HG02798 (cell line): ENCODE results near the gene PCSK7.

ENCODE experiments used
- ATAC-seq: cut with Tn5 transposase; IDR thresholded peaks from one replicate; pipeline ENCODE4 v1.9.1; 2021; ENCODE audit warnings: mild to moderate bottlenecking; ENCODE audit not compliant: unreplicated experiment, poor library complexity

PCSK7 gene

DNA sequence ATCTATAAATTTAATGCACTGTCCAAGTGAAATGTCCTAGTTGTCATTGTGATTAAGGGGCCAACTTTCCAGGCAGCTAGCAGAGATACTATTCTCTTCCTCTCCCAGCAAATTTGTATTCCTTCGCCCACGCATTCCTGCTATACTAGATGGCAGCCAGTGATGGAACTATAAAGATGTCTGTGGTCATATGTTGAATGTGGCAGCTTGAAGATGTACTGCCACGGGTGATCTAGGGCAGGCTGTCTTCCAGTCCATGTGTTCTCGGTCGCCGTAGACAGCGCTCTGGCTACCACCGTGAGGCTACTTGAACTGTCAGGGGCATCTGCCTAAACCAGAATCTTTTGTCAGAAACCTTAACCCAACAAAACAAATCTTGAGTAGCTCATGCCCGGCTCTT, 61.7 kb downstream of the PCSK7 start:
- ATAC-seq = no peak

DNA sequence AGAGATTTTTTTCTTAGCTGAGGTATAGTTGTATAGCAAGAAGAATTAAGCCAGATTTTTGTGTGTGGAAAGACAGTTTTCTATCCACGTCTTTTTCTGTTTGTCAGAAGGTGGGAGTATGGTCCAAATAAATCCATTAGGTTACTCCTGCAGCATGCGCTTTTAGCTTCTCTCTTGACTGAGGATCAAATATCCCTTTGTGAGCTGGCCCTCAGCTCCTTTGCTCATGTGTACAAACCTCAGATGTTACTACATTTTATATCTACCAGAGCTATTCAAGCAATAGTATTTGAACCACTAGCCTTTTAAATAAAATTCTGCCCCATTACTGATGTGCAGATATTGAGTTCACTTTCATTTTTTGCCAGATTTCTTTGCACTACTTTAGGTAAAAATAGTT, 62.1 kb downstream of the PCSK7 start:
- no peak for ATAC-seq

DNA sequence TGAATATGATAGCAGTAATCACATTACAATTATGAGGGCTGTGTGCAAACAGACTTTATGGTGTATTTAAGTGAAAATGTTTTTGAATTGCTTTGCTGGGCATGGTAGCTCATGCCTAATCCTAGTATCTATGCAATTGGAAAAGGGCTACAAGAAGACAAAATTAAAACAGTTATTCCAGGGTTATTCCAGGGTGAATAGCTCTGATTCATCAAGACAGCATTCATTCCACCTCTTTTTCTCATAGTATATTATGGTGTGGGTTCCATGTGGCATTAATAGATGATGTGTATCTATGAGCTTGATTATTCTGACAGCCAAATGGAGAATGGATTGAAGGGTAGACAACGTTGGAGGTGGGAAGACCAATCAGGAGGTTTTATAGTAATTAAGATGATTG, 65.4 kb downstream of the PCSK7 start:
- no peak for ATAC-seq

DNA sequence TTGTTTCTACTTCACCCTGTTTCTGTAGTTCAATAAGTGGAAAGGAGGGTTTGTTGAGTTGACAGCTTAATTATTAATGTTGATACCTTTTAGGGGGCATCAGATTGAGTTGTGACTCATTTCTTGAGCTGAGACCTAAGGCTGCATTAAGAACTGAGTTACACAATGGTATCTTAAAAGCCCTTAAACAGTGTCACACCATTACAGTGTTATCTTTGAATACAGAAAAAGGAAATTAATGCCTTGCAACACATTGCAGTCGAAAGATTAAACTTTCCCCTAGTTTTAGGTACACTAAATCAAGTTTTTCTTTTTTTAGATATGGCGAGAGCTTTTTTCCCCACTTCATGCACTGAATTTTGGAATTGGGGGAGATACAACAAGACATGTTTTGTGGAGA, 71.0 kb downstream of the PCSK7 start:
- no peak for ATAC-seq

DNA sequence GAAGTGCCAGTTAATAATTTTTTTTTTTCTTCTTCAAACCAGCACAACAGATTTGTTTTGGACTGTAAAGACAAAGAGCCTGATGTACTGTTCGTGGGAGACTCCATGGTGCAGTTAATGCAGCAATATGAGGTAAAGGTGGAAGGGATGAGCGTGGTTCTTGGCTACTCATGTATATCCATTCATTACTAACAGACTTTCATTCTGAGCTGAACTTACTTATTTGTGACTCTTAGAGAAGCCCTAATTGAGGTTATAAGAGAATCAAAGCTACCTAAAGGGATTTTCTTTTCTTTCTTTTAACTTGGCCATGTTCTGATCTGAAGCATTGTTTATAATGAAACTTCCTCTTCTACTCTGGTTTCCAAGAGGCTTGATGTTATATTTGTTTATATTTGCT, 72.0 kb downstream of the PCSK7 start:
- no peak for ATAC-seq

DNA sequence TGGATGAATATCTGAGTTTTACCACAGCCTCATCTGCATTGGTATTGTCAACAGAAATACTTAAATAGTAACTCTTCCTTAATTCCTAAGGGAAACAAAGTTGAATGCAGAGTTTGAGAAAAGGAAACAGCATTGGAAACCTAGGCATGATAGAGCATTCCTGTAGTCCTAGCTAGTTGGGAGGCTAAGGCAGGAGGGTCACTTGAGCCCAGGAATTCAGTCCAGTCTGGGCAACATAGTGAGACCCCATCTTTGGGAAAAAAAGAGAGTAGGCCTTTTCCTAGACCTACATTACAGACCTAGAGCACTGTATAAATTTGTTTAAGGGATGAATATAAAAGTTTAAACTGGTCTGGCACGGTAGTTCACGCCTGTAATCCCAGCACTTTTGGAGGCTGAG, 74.4 kb downstream of the PCSK7 start:
- ATAC-seq = no peak

DNA sequence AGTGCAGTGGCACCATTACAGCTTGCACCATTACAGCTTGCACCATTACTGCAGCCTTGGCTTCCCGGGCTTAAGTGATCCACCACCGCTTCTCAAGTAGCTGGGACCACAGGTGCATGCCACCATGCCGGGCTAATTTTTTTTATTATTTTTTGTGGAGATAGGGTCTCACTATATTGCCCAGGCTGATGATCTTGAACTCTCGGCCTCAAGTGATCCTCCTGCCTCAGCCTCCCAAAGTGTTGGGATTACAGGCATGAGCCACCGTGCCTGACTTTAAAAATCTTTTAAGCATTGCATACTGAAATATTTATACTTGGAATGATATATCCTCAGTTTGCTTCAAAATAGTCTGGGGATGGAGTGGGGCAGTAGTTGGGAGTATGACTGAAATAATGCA, 77.4 kb downstream of the PCSK7 start:
- ATAC-seq = no peak
